K562 (cell line): ENCODE measurements around the gene TICAM1. TPM values are rescaled to one million over a fixed set of nuclear protein-coding genes. Genes with fewer than 3 reads are reported as not detected.

Experiments
- BCOR ChIP-seq: fragments of 450-650 bp; IDR thresholded peaks from 2 replicates; pipeline ENCODE4 v1.6.1; 2016
- ESRRA ChIP-seq: fragments of 450-650 bp; IDR thresholded peaks from 2 replicates; pipeline ENCODE4 v1.6.1; 2014; ENCODE audit warnings: low read depth, mild to moderate bottlenecking, moderate library complexity, borderline replicate concordance
- FOSL1 ChIP-seq: fragments of 200-800 bp; sonication (Bioruptor generic); conservative IDR thresholded peaks from 2 replicates; pipeline ENCODE4 v1.6.1; 2016; ENCODE audit warnings: missing genetic modification characterization, missing compliant biosample characterization
- NR2C2 ChIP-seq, 2 experiments: fragments of 200-800 bp in 1 of 2; sonication (Bioruptor generic) in 1 of 2; sonication (generic) in 1 of 2; formaldehyde crosslinking in 1 of 2; IDR thresholded peaks; 2 replicates each; pipeline versions ENCODE4 v1.6.1 to v1.8.0; 2016 to 2022; ENCODE audit warnings: mild to moderate bottlenecking in 1 of 2, missing compliant biosample characterization in 1 of 2, missing genetic modification characterization in 1 of 2, missing genetic modification reagents in 1 of 2
- RBM25 ChIP-seq: fragments of 200-400 bp; formaldehyde crosslinking; IDR thresholded peaks from 2 replicates; pipeline ENCODE4 v1.6.1; 2018; ENCODE audit warnings: low read length, low read depth, moderate library complexity; ENCODE audit not compliant: severe bottlenecking
- SMAD1 ChIP-seq: fragments of 150-350 bp; IDR thresholded peaks from 2 replicates; pipeline ENCODE4 v1.6.1; 2014; ENCODE audit warnings: low read length, low read depth; ENCODE audit not compliant: partially characterized antibody
- STAT5B ChIP-seq: fragments of 250-450 bp; sonication (Bioruptor Pico); IDR thresholded peaks from 2 replicates; pipeline ENCODE4 v1.8.0; 2021; ENCODE audit warnings: mild to moderate bottlenecking, inconsistent platforms
- TARDBP ChIP-seq: fragments of 450-650 bp; IDR thresholded peaks from 2 replicates; pipeline ENCODE4 v1.6.1; 2016
- TGIF2 ChIP-seq: sonication (generic); formaldehyde crosslinking; IDR thresholded peaks from 2 replicates; pipeline ENCODE4 v1.8.1; 2022; ENCODE audit warnings: mild to moderate bottlenecking, missing genetic modification reagents, moderate library complexity
- polyA plus RNA-seq, 8 experiments: library from polyadenylated mRNA; depleted of rRNA in 4 of 8; stranded (reverse) in 5 of 8; unstranded in 3 of 8; fragments of >200 nt; fragmentation: Nextera tagmentation in 2 of 8; fragmentation: Illumina TruSeq in 1 of 8; extraction: Ambion mirVana in 2 of 8; extraction: Trizol in 1 of 8; gene quantifications; 2 replicates each; pipeline versions ENCODE4 v1.2.1 to v1.2.3, GENCODE V29; 2011 to 2014; ENCODE audit warnings: inconsistent platforms in 1 of 8, missing spikeins in 1 of 8
- total RNA-seq, 7 experiments: library from RNA; depleted of rRNA in 6 of 7; stranded (reverse); fragments of >200 nt in 6 of 7; fragmentation: Illumina TruSeq in 2 of 7; extraction: Trizol in 2 of 7; gene quantifications; 2 replicates each; pipeline versions ENCODE4 v1.2.1 to v1.2.3, GENCODE V29; 2011 to 2021; ENCODE audit warnings: low replicate concordance in 1 of 7
- TF ChIP-seq, protein P1 (sequence below): fragments of 450-650 bp; IDR thresholded peaks from 2 replicates; pipeline ENCODE4 v1.6.1; 2017; ENCODE audit warnings: antibody characterized with exemption, mild to moderate bottlenecking
- TF ChIP-seq, protein P2 (sequence below): sonication (generic); formaldehyde crosslinking; IDR thresholded peaks from 2 replicates; pipeline ENCODE4 v1.8.1; 2023; ENCODE audit warnings: mild to moderate bottlenecking, missing genetic modification reagents
- TF ChIP-seq, protein P3 (sequence below): sonication (generic); formaldehyde crosslinking; IDR thresholded peaks from 2 replicates; pipeline ENCODE4 v1.8.1; 2023; ENCODE audit warnings: missing genetic modification reagents, mild to moderate bottlenecking, borderline replicate concordance
- TF ChIP-seq, protein P4 (sequence below): fragments of 450-650 bp; formaldehyde crosslinking; IDR thresholded peaks from 2 replicates; pipeline ENCODE4 v1.4.0; 2022; ENCODE audit warnings: missing genetic modification characterization

TICAM1 gene
- total and polyA plus RNA-seq, 9 of the 15 experiments (the other 6 are each of a cell fraction or from before 2014, with no cell fraction given), result 0.07 to 11.6 (median 1.5) TPM

DNA sequence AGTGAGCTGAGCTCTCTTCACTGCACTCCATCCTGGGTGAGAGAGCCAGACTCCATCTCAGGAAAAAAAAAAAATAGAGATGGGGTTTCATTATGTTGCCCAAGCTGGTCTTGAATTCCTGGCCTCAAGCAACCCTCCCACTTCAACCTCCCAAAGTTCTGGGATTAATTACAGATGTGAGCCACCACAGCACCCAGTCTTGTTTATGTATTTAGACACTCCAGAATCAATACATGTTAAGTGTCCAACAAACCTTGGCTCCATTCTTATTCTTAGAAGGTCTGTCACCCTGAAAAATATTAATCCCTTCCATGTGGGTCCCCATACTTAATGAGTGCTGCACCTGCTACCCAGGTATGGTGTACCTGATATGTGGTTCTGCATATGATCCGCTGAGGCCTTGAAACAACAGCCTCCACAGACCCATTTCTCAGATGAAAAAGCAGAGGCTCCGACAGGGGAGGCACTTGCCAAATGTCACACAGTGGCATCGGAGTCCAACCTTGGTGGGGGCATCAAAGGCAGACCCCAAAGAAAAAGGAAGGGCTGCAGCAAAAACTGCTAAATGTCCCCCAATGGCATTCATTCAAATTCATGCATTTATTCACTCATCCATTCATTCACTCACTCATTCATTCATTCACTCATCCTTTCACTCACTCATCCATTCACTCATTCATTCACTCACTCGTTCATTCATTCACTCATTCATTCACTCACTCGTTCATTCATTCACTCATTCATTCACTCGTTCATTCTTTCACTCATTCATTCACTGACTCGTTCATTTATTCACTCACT lies 16.7 kb downstream of the TICAM1 start (continued):
- TF ChIP-seq, protein P1, sequence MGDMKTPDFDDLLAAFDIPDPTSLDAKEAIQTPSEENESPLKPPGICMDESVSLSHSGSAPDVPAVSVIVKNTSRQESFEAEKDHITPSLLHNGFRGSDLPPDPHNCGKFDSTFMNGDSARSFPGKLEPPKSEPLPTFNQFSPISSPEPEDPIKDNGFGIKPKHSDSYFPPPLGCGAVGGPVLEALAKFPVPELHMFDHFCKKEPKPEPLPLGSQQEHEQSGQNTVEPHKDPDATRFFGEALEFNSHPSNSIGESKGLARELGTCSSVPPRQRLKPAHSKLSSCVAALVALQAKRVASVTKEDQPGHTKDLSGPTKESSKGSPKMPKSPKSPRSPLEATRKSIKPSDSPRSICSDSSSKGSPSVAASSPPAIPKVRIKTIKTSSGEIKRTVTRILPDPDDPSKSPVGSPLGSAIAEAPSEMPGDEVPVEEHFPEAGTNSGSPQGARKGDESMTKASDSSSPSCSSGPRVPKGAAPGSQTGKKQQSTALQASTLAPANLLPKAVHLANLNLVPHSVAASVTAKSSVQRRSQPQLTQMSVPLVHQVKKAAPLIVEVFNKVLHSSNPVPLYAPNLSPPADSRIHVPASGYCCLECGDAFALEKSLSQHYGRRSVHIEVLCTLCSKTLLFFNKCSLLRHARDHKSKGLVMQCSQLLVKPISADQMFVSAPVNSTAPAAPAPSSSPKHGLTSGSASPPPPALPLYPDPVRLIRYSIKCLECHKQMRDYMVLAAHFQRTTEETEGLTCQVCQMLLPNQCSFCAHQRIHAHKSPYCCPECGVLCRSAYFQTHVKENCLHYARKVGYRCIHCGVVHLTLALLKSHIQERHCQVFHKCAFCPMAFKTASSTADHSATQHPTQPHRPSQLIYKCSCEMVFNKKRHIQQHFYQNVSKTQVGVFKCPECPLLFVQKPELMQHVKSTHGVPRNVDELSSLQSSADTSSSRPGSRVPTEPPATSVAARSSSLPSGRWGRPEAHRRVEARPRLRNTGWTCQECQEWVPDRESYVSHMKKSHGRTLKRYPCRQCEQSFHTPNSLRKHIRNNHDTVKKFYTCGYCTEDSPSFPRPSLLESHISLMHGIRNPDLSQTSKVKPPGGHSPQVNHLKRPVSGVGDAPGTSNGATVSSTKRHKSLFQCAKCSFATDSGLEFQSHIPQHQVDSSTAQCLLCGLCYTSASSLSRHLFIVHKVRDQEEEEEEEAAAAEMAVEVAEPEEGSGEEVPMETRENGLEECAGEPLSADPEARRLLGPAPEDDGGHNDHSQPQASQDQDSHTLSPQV, result no peak
- TF ChIP-seq TGIF2 (CRISPR knock-in tag) (no peak), TARDBP (peak; percentile 85; the same call in 1 of the 2 replicates), NR2C2 (CRISPR knock-in tag; IDR thresholded peaks at IDR 0.05) (no peak), NR2C2 (tag; IDR thresholded peaks at IDR 0.05) (no peak), RBM25 (peak; percentile 61), ESRRA (no peak), BCOR (peak; percentile 92; the same call in 1 of the 2 replicates), FOSL1 (tag) (no peak), SMAD1 (no peak), STAT5B (CRISPR knock-in tag) (no peak)
- TF ChIP-seq, protein P2, sequence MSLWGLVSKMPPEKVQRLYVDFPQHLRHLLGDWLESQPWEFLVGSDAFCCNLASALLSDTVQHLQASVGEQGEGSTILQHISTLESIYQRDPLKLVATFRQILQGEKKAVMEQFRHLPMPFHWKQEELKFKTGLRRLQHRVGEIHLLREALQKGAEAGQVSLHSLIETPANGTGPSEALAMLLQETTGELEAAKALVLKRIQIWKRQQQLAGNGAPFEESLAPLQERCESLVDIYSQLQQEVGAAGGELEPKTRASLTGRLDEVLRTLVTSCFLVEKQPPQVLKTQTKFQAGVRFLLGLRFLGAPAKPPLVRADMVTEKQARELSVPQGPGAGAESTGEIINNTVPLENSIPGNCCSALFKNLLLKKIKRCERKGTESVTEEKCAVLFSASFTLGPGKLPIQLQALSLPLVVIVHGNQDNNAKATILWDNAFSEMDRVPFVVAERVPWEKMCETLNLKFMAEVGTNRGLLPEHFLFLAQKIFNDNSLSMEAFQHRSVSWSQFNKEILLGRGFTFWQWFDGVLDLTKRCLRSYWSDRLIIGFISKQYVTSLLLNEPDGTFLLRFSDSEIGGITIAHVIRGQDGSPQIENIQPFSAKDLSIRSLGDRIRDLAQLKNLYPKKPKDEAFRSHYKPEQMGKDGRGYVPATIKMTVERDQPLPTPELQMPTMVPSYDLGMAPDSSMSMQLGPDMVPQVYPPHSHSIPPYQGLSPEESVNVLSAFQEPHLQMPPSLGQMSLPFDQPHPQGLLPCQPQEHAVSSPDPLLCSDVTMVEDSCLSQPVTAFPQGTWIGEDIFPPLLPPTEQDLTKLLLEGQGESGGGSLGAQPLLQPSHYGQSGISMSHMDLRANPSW (CRISPR knock-in tag), result no peak
- TF ChIP-seq, protein P3, sequence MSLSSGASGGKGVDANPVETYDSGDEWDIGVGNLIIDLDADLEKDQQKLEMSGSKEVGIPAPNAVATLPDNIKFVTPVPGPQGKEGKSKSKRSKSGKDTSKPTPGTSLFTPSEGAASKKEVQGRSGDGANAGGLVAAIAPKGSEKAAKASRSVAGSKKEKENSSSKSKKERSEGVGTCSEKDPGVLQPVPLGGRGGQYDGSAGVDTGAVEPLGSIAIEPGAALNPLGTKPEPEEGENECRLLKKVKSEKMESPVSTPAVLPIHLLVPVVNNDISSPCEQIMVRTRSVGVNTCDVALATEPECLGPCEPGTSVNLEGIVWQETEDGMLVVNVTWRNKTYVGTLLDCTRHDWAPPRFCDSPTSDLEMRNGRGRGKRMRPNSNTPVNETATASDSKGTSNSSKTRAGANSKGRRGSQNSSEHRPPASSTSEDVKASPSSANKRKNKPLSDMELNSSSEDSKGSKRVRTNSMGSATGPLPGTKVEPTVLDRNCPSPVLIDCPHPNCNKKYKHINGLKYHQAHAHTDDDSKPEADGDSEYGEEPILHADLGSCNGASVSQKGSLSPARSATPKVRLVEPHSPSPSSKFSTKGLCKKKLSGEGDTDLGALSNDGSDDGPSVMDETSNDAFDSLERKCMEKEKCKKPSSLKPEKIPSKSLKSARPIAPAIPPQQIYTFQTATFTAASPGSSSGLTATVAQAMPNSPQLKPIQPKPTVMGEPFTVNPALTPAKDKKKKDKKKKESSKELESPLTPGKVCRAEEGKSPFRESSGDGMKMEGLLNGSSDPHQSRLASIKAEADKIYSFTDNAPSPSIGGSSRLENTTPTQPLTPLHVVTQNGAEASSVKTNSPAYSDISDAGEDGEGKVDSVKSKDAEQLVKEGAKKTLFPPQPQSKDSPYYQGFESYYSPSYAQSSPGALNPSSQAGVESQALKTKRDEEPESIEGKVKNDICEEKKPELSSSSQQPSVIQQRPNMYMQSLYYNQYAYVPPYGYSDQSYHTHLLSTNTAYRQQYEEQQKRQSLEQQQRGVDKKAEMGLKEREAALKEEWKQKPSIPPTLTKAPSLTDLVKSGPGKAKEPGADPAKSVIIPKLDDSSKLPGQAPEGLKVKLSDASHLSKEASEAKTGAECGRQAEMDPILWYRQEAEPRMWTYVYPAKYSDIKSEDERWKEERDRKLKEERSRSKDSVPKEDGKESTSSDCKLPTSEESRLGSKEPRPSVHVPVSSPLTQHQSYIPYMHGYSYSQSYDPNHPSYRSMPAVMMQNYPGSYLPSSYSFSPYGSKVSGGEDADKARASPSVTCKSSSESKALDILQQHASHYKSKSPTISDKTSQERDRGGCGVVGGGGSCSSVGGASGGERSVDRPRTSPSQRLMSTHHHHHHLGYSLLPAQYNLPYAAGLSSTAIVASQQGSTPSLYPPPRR (CRISPR knock-in tag), result peak; percentile 17; the same call in 1 of the 2 replicates
- TF ChIP-seq, protein P4, sequence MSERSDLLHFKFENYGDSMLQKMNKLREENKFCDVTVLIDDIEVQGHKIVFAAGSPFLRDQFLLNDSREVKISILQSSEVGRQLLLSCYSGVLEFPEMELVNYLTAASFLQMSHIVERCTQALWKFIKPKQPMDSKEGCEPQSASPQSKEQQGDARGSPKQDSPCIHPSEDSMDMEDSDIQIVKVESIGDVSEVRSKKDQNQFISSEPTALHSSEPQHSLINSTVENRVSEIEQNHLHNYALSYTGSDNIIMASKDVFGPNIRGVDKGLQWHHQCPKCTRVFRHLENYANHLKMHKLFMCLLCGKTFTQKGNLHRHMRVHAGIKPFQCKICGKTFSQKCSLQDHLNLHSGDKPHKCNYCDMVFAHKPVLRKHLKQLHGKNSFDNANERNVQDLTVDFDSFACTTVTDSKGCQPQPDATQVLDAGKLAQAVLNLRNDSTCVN (CRISPR knock-in tag), result 0 out of 2 replicates have a peak, but pooled peaks have one; percentile 13
